ENCODE data around the gene CCDC24. TPM values are rescaled to one million over a fixed set of nuclear protein-coding genes. Genes with fewer than 3 reads are reported as not detected.
A peak's percentile ranks its signal among the peaks of the same experiment; 100 is the strongest.

The CCDC24 gene
- total and polyA plus RNA-seq, 9 of the 15 experiments (the other 6 are each of a cell fraction or from before 2014, with no cell fraction given): 0.31 to 4.5 (median 1.5) TPM

GRCh38 chr1:43947061-43947873 is 44.1 kb upstream of the CCDC24 start (continued):
- TF ChIP-seq PRDM10 (IDR thresholded peaks at IDR 0.05; ENCODE audit: partially characterized antibody): peak; percentile 82
- no peak for TF ChIP-seq ZBTB40 (IDR thresholded peaks at IDR 0.05)
- no peak for TF ChIP-seq ZBTB40 (CRISPR knock-in tag; IDR thresholded peaks at IDR 0.05)
- TF ChIP-seq ZEB2 (IDR thresholded peaks at IDR 0.05): no peak
- TF ChIP-seq SRSF9 (IDR thresholded peaks at IDR 0.05; ENCODE audit: borderline replicate concordance, low read depth, low read length): no peak
- TF ChIP-seq YY1 (IDR thresholded peaks at IDR 0.05; ENCODE audit: borderline replicate concordance in 1 of 3, control insufficient read depth in 1 of 3, extremely low read depth in 1 of 3, insufficient read depth in 3 of 3, insufficient read length in 1 of 3, insufficient replicate concordance in 2 of 3, low read depth in 1 of 3, low read length in 2 of 3): no peak
- TF ChIP-seq RHOXF2B (CRISPR knock-in tag; conservative IDR thresholded peaks at IDR 0.05): no peak
- TF ChIP-seq SMARCE1 (IDR thresholded peaks at IDR 0.05): peak; percentile 22; the same call in 1 of the 2 replicates
- TF ChIP-seq CREBBP (IDR thresholded peaks at IDR 0.05; ENCODE audit: low read depth, low read length): no peak
- TF ChIP-seq CCAR2 (IDR thresholded peaks at IDR 0.05; ENCODE audit: low read depth, low read length): no peak
- TF ChIP-seq CBFB (CRISPR knock-in tag; IDR thresholded peaks at IDR 0.05): peak; percentile 49; the same call in 1 of the 2 replicates
- TF ChIP-seq CBX3 (IDR thresholded peaks at IDR 0.05; ENCODE audit: borderline replicate concordance in 1 of 2, low read length in 2 of 2): no peak
- no peak for TF ChIP-seq FOXM1 (IDR thresholded peaks at IDR 0.05; ENCODE audit: low read depth)
- no peak for TF ChIP-seq FOXM1 (CRISPR knock-in tag; IDR thresholded peaks at IDR 0.05; ENCODE audit: low read depth)
- no peak for TF ChIP-seq KLF10 (CRISPR knock-in tag; IDR thresholded peaks at IDR 0.05)
